ENCODE data around the gene ZFPM1. TPM values are rescaled to one million over a fixed set of nuclear protein-coding genes. Genes with fewer than 3 reads are reported as not detected.
A peak's percentile ranks its signal among the peaks of the same experiment; 100 is the strongest.

Gene ZFPM1
- total and polyA plus RNA-seq, 12 donors: 0.37 to 23.8 (median 3.5) TPM

GRCh38 chr16:88437367-88437964 lies 15.6 kb upstream of the ZFPM1 start:
- Histone ChIP-seq H3K9me3 (replicated peaks in 1 of 3) (no peaks in the 10 kb centered on the region), H3K27ac (no peak overlapping the region), H3K4me1 (replicated peaks in 1 of 2) (no peaks in the 10 kb centered on the region), H3K27me3 (peaks cover 4% of the 10 kb centered on the region), H3K4me3 (no peak overlapping the region), H3K36me3 (replicated peaks in 1 of 2) (no peaks in the 10 kb centered on the region)
- whole genome bisulfite sequencing, 4 donors: 40 to 70% (median 48%) methylated on average over 6 to 55 of the region's 55 CpGs
- intact Hi-C loops (cut with DNase I): loop anchor here in 1 of 2 donors (5.0 kb wide), 2 partner anchors 145 to 455 kb away; no protein-coding TSS in a partner anchor
- peak in 5 of 7 donors; percentile 46 to 68 (median 56) for DNase-seq
- TF ChIP-seq POLR2A (IDR thresholded peaks at IDR 0.05) (no peak), CTCF (IDR thresholded peaks at IDR 0.05) (peak; percentile 71 to 91 (median 82))

- DNase-seq: no peak
- intact Hi-C loops (cut with DNase I): loop anchor here in 1 of 2 donors (5.0 kb wide), 2 partner anchors 146 to 456 kb away; no protein-coding TSS in a partner anchor
These were observed 14.8 kb upstream of the ZFPM1 start for GRCh38 chr16:88438084-88438870.

GRCh38 chr16:88439016-88439415 lies 14.1 kb upstream of the ZFPM1 start:
- Histone ChIP-seq H3K4me1 (replicated peaks in 1 of 2) (no peaks in the 10 kb centered on the region), H3K9me3 (replicated peaks in 1 of 3) (no peaks in the 10 kb centered on the region), H3K27me3 (no peaks in the 10 kb centered on the region), H3K36me3 (replicated peaks in 1 of 2) (no peaks in the 10 kb centered on the region), H3K4me3 (no peak overlapping the region), H3K27ac (no peak overlapping the region)
- intact Hi-C loops (cut with DNase I): loop anchor here in 1 of 2 donors (5.0 kb wide), 2 partner anchors 147 to 457 kb away; no protein-coding TSS in a partner anchor
- DNase-seq: no peak
- 79 to 87% (median 83%) methylated on average over 4 to 17 of the region's 17 CpGs for WGBS, 4 donors
- no peak for TF ChIP-seq CTCF (IDR thresholded peaks at IDR 0.05)
- TF ChIP-seq POLR2A (IDR thresholded peaks at IDR 0.05): no peak

More at GRCh38 chr16:88438084-88438870, 14.8 kb upstream of the ZFPM1 start:
- Histone ChIP-seq H3K27me3 (no peaks in the 10 kb centered on the region), H3K36me3 (replicated peaks in 1 of 2) (no peaks in the 10 kb centered on the region), H3K9me3 (replicated peaks in 1 of 3) (no peaks in the 10 kb centered on the region), H3K27ac (no peak overlapping the region), H3K4me1 (replicated peaks in 1 of 2) (no peaks in the 10 kb centered on the region), H3K4me3 (no peak overlapping the region)
- TF ChIP-seq POLR2A (IDR thresholded peaks at IDR 0.05) (no peak), CTCF (IDR thresholded peaks at IDR 0.05) (no peak)
- 87 to 90% (median 89%) methylated on average over 17 to 32 of the region's 32 CpGs for WGBS, 4 donors

- no peak for DNase-seq
- intact Hi-C loops (cut with DNase I): loop anchor here (5.0 kb wide), 3 partner anchors 123 to 457 kb away; no protein-coding TSS in a partner anchor
These were observed 13.4 kb upstream of the ZFPM1 start for GRCh38 chr16:88439706-88440105.

More at GRCh38 chr16:88439706-88440105, 13.4 kb upstream of the ZFPM1 start:
- Histone ChIP-seq H3K27me3 (no peaks in the 10 kb centered on the region), H3K27ac (no peak overlapping the region), H3K9me3 (replicated peaks in 1 of 3) (no peaks in the 10 kb centered on the region), H3K4me1 (replicated peaks in 1 of 2) (no peaks in the 10 kb centered on the region), H3K36me3 (replicated peaks in 1 of 2) (no peaks in the 10 kb centered on the region), H3K4me3 (no peak overlapping the region)
- WGBS, 4 donors: 67 to 83% (median 80%) methylated on average over 12 of the region's 12 CpGs
- TF ChIP-seq POLR2A (IDR thresholded peaks at IDR 0.05) (no peak), CTCF (IDR thresholded peaks at IDR 0.05) (no peak)
